BLaER1 (cell line): ENCODE measurements around the gene NR3C1.
A peak's percentile ranks its signal among the peaks of the same experiment; 100 is the strongest.

Experiments
- H3K27ac ChIP-seq: shearing (Covaris generic); formaldehyde crosslinking; 2 replicates; pipeline ENCODE4 v1.8.1; 2022
- H3K27me3 ChIP-seq: shearing (Covaris generic); formaldehyde crosslinking; 2 replicates; pipeline ENCODE4 v1.8.1; 2022
- H3K36me3 ChIP-seq: shearing (Covaris generic); formaldehyde crosslinking; 2 replicates; pipeline ENCODE4 v1.8.1; 2022
- H3K4me1 ChIP-seq: shearing (Covaris generic); formaldehyde crosslinking; 2 replicates; pipeline ENCODE4 v1.8.1; 2022
- H3K4me2 ChIP-seq: shearing (Covaris generic); formaldehyde crosslinking; 2 replicates; pipeline ENCODE4 v1.8.1; 2022
- H3K4me3 ChIP-seq: shearing (Covaris generic); formaldehyde crosslinking; 2 replicates; pipeline ENCODE4 v1.8.1; 2022
- H3K9ac ChIP-seq: shearing (Covaris generic); formaldehyde crosslinking; 2 replicates; pipeline ENCODE4 v1.8.1; 2022
- H3K9me3 ChIP-seq: shearing (Covaris generic); formaldehyde crosslinking; 2 replicates; pipeline ENCODE4 v1.8.1; 2022
- H4K20me1 ChIP-seq: shearing (Covaris generic); formaldehyde crosslinking; 2 replicates; pipeline ENCODE4 v1.8.1; 2022
- Cebpa-rat ChIP-seq: shearing (Covaris generic); IDR thresholded peaks from 2 replicates; pipeline ENCODE4 v1.8.1; 2022

Gene NR3C1

GRCh38 chr5:143403593-143404415 is at the start of gene NR3C1:
Gene NR3C1, minus strand, starts transcription at chr5:143403686. Its CDS starts 2,847 bp downstream, at chr5:143400839.
- Histone ChIP-seq H4K20me1 (peaks cover 42% of the 10 kb centered on the region), H3K36me3 (peaks cover 13% of the 10 kb centered on the region), H3K9me3 (no peaks in the 10 kb centered on the region), H3K9ac (peak within 1 kb of the TSS; percentile 98), H3K4me1 (peaks cover 22% of the 10 kb centered on the region), H3K4me2 (peak within 1 kb of the TSS; percentile 99), H3K27ac (peak within 1 kb of the TSS; percentile 98), H3K4me3 (peak within 1 kb of the TSS; percentile 86), H3K27me3 (peaks cover 10% of the 10 kb centered on the region; the same call in 1 of the 2 replicates)
- TF ChIP-seq Cebpa-rat = no peak

- H3K27ac ChIP-seq = no peak overlapping the region
- H3K4me3 ChIP-seq = no peak overlapping the region
- no peak overlapping the region for H3K4me2 ChIP-seq
- H3K36me3 ChIP-seq = no peaks in the 10 kb centered on the region
- no peaks in the 10 kb centered on the region for H3K9me3 ChIP-seq
- H4K20me1 ChIP-seq = no peaks in the 10 kb centered on the region
- H3K27me3 ChIP-seq = no peaks in the 10 kb centered on the region
- no peaks in the 10 kb centered on the region for H3K4me1 ChIP-seq
- H3K9ac ChIP-seq = no peak overlapping the region
- TF ChIP-seq Cebpa-rat = no peak
Observed at GRCh38 chr5:143449772-143450171, 46.3 kb upstream of the NR3C1 start.

- H3K27ac ChIP-seq = no peak overlapping the region
- H3K9me3 ChIP-seq = no peaks in the 10 kb centered on the region
Observed at GRCh38 chr5:143448518-143448917, 45.0 kb upstream of the NR3C1 start.

GRCh38 chr5:143447983-143448382 is 44.5 kb upstream of the NR3C1 start:
- Histone ChIP-seq H3K27ac (no peak overlapping the region), H4K20me1 (no peaks in the 10 kb centered on the region), H3K27me3 (no peaks in the 10 kb centered on the region), H3K9ac (no peak overlapping the region), H3K4me1 (no peaks in the 10 kb centered on the region), H3K9me3 (no peaks in the 10 kb centered on the region), H3K4me3 (no peak overlapping the region), H3K36me3 (no peaks in the 10 kb centered on the region), H3K4me2 (no peak overlapping the region)
- no peak for TF ChIP-seq Cebpa-rat

More at GRCh38 chr5:143448518-143448917, 45.0 kb upstream of the NR3C1 start:
- Histone ChIP-seq H3K4me1 (no peaks in the 10 kb centered on the region), H3K9ac (no peak overlapping the region), H3K27me3 (no peaks in the 10 kb centered on the region), H4K20me1 (no peaks in the 10 kb centered on the region), H3K4me3 (no peak overlapping the region), H3K36me3 (no peaks in the 10 kb centered on the region), H3K4me2 (no peak overlapping the region)
- TF ChIP-seq Cebpa-rat = no peak

- H3K4me2 ChIP-seq = no peak overlapping the region
- no peak overlapping the region for H3K27ac ChIP-seq
- no peaks in the 10 kb centered on the region for H3K4me1 ChIP-seq
Observed at GRCh38 chr5:143446535-143447226, 43.2 kb upstream of the NR3C1 start.

GRCh38 chr5:143445776-143446175 is 42.3 kb upstream of the NR3C1 start:
- no peak overlapping the region for H3K27ac ChIP-seq
- no peak overlapping the region for H3K4me3 ChIP-seq
- H3K4me1 ChIP-seq = no peaks in the 10 kb centered on the region
- H3K9me3 ChIP-seq = no peaks in the 10 kb centered on the region
- no peaks in the 10 kb centered on the region for H3K27me3 ChIP-seq
- H3K9ac ChIP-seq = no peak overlapping the region
- no peaks in the 10 kb centered on the region for H3K36me3 ChIP-seq
- H3K4me2 ChIP-seq = no peak overlapping the region
- no peaks in the 10 kb centered on the region for H4K20me1 ChIP-seq
- no peak for TF ChIP-seq Cebpa-rat

More at GRCh38 chr5:143446535-143447226, 43.2 kb upstream of the NR3C1 start:
- H3K27me3 ChIP-seq = no peaks in the 10 kb centered on the region
- H3K9ac ChIP-seq = no peak overlapping the region
- TF ChIP-seq Cebpa-rat = no peak
- H4K20me1 ChIP-seq = no peaks in the 10 kb centered on the region
- no peaks in the 10 kb centered on the region for H3K36me3 ChIP-seq
- no peak overlapping the region for H3K4me3 ChIP-seq
- no peaks in the 10 kb centered on the region for H3K9me3 ChIP-seq

- no peak overlapping the region for H3K4me2 ChIP-seq
- no peak for TF ChIP-seq Cebpa-rat
Observed at GRCh38 chr5:143443330-143443729, 39.8 kb upstream of the NR3C1 start.

GRCh38 chr5:143442385-143442784 is 38.9 kb upstream of the NR3C1 start:
- no peaks in the 10 kb centered on the region for H3K36me3 ChIP-seq
- H3K27me3 ChIP-seq = no peaks in the 10 kb centered on the region
- H3K4me3 ChIP-seq = no peak overlapping the region
- no peak overlapping the region for H3K27ac ChIP-seq
- TF ChIP-seq Cebpa-rat = no peak
- no peaks in the 10 kb centered on the region for H3K4me1 ChIP-seq
- H4K20me1 ChIP-seq = no peaks in the 10 kb centered on the region
- H3K9me3 ChIP-seq = no peaks in the 10 kb centered on the region
- no peak overlapping the region for H3K4me2 ChIP-seq
- H3K9ac ChIP-seq = no peak overlapping the region

More at GRCh38 chr5:143443330-143443729, 39.8 kb upstream of the NR3C1 start:
- no peak overlapping the region for H3K4me3 ChIP-seq
- no peaks in the 10 kb centered on the region for H3K9me3 ChIP-seq
- no peak overlapping the region for H3K27ac ChIP-seq
- H3K27me3 ChIP-seq = no peaks in the 10 kb centered on the region
- H3K9ac ChIP-seq = no peak overlapping the region
- H4K20me1 ChIP-seq = no peaks in the 10 kb centered on the region
- H3K4me1 ChIP-seq = no peaks in the 10 kb centered on the region
- no peaks in the 10 kb centered on the region for H3K36me3 ChIP-seq

GRCh38 chr5:143440448-143441115 is 37.1 kb upstream of the NR3C1 start:
- no peak overlapping the region for H3K27ac ChIP-seq
- TF ChIP-seq Cebpa-rat = no peak
- no peak overlapping the region for H3K4me2 ChIP-seq
- peaks cover 4% of the 10 kb centered on the region for H3K4me1 ChIP-seq
- H3K4me3 ChIP-seq = no peak overlapping the region
- no peaks in the 10 kb centered on the region for H3K36me3 ChIP-seq
- H3K9me3 ChIP-seq = no peaks in the 10 kb centered on the region
- H4K20me1 ChIP-seq = no peaks in the 10 kb centered on the region
- H3K27me3 ChIP-seq = no peaks in the 10 kb centered on the region
- H3K9ac ChIP-seq = no peak overlapping the region
